HepG2 (cell line): Measurements from ENCODE around the gene CDH22. TPM values are rescaled to one million over a fixed set of nuclear protein-coding genes. Genes with fewer than 3 reads are reported as not detected.
A peak's percentile ranks its signal among the peaks of the same experiment; 100 is the strongest.

Experiments
- AFF4 ChIP-seq: sonication (generic); formaldehyde crosslinking; IDR thresholded peaks from 2 replicates; pipeline ENCODE4 v1.4.0; 2020; ENCODE audit warnings: missing genetic modification reagents
- BRD4 ChIP-seq: sonication (generic); formaldehyde crosslinking; IDR thresholded peaks from 2 replicates; pipeline ENCODE4 v1.4.0; 2020; ENCODE audit warnings: missing genetic modification reagents
- CBX2 ChIP-seq, 2 experiments: fragments of 200-600 bp in 1 of 2; sonication (generic); formaldehyde crosslinking in 1 of 2; IDR thresholded peaks; 2 replicates each; pipeline versions ENCODE4 v1.7.0 to v1.8.1; 2018 to 2022; ENCODE audit warnings: low read depth in 2 of 2, low read length in 1 of 2, mild to moderate bottlenecking in 1 of 2, missing genetic modification reagents in 1 of 2
- HIVEP1 ChIP-seq: sonication (generic); formaldehyde crosslinking; IDR thresholded peaks from 2 replicates; pipeline ENCODE4 v1.4.0; 2020; ENCODE audit warnings: mild to moderate bottlenecking, missing genetic modification reagents
- HNF4A ChIP-seq: sonication (generic); formaldehyde crosslinking; IDR thresholded peaks from 2 replicates; pipeline ENCODE4 v1.4.0; 2020; ENCODE audit warnings: missing genetic modification reagents
- MNT ChIP-seq: fragments of 450-650 bp; IDR thresholded peaks from 2 replicates; pipeline ENCODE4 v1.6.1; 2016
- PATZ1 ChIP-seq: sonication (generic); formaldehyde crosslinking; IDR thresholded peaks from 2 replicates; pipeline ENCODE4 v1.4.0; 2020; ENCODE audit warnings: missing genetic modification reagents
- PTBP1 ChIP-seq: fragments of 200-400 bp; formaldehyde crosslinking; IDR thresholded peaks from 2 replicates; pipeline ENCODE4 v1.6.1; 2018; ENCODE audit warnings: low read length, low read depth; ENCODE audit not compliant: poor library complexity, severe bottlenecking
- SRF ChIP-seq: IDR thresholded peaks from 2 replicates; pipeline ENCODE4 v1.6.1; 2011; ENCODE audit warnings: mild to moderate bottlenecking, low read depth, low read length, moderate library complexity
- STAG1 ChIP-seq: sonication (generic); formaldehyde crosslinking; IDR thresholded peaks from 2 replicates; pipeline ENCODE4 v1.4.0; 2020; ENCODE audit warnings: missing genetic modification reagents
- TAF15 ChIP-seq: fragments of 200-400 bp; formaldehyde crosslinking; IDR thresholded peaks from one replicate; pipeline ENCODE4 v1.6.1; 2018; ENCODE audit warnings: mild to moderate bottlenecking, low read depth, low read length; ENCODE audit not compliant: poor library complexity, severe bottlenecking
- TP53 ChIP-seq: sonication (generic); formaldehyde crosslinking; conservative IDR thresholded peaks from 2 replicates; pipeline ENCODE4 v1.4.0; 2020; ENCODE audit warnings: missing genetic modification reagents
- TRIM22 ChIP-seq: fragments of 450-650 bp; IDR thresholded peaks from 2 replicates; pipeline ENCODE4 v1.6.1; 2017
- U2AF1 ChIP-seq: fragments of 200-400 bp; formaldehyde crosslinking; optimal IDR thresholded peaks from 2 replicates; pipeline ENCODE3; 2017; ENCODE audit warnings: mild to moderate bottlenecking, low read depth, low read length
- ZBTB33 ChIP-seq: sonication (generic); formaldehyde crosslinking; IDR thresholded peaks from 2 replicates; pipeline ENCODE4 v1.4.0; 2020; ENCODE audit warnings: missing genetic modification reagents
- ZFP36 ChIP-seq: fragments of 150-350 bp; IDR thresholded peaks from 2 replicates; pipeline ENCODE4 v1.6.1; 2018; ENCODE audit warnings: borderline replicate concordance, low read length, low read depth; ENCODE audit not compliant: partially characterized antibody
- ZMYM3 ChIP-seq: sonication (generic); formaldehyde crosslinking; IDR thresholded peaks from 2 replicates; pipeline ENCODE4 v1.5.1; 2020; ENCODE audit warnings: mild to moderate bottlenecking, missing genetic modification reagents
- ZNF292 ChIP-seq: sonication (generic); formaldehyde crosslinking; IDR thresholded peaks from 2 replicates; pipeline ENCODE4 v1.8.1; 2022; ENCODE audit warnings: mild to moderate bottlenecking, low read depth, missing genetic modification reagents, borderline replicate concordance
- ZNF674 ChIP-seq: sonication (generic); formaldehyde crosslinking; IDR thresholded peaks from 2 replicates; pipeline ENCODE4 v1.5.0; 2020; ENCODE audit warnings: low read depth, mild to moderate bottlenecking, missing genetic modification reagents
- ZNF766 ChIP-seq: sonication (generic); formaldehyde crosslinking; IDR thresholded peaks from 2 replicates; pipeline ENCODE4 v1.5.0; 2020; ENCODE audit warnings: missing genetic modification reagents, borderline replicate concordance
- polyA plus RNA-seq, 8 experiments: library from polyadenylated mRNA; depleted of rRNA in 3 of 8; stranded (reverse) in 7 of 8; unstranded in 1 of 8; fragments of >200 nt; fragmentation: Illumina TruSeq in 4 of 8; extraction: Trizol in 4 of 8; gene quantifications; 2 replicates each; pipeline versions ENCODE4 v1.2.1 to v1.2.3, GENCODE V29; 2011 to 2016; ENCODE audit warnings: low read depth in 4 of 8, missing spikeins in 1 of 8, mixed read lengths in 1 of 8; ENCODE audit not compliant: insufficient read depth in 1 of 8
- total RNA-seq, 5 experiments: library from RNA; depleted of rRNA; stranded (reverse); fragments of >200 nt; fragmentation: Illumina TruSeq; extraction: Trizol; gene quantifications; 2 replicates each; pipeline ENCODE4 v1.2.3, GENCODE V29; 2016; ENCODE audit warnings: low read depth in 1 of 5

Gene CDH22
- total and polyA plus RNA-seq, 2 of the 13 experiments (the other 11 are each of a cell fraction or from before 2014, with no cell fraction given), result not detected

GRCh38 chr20:46151936-46152335, 156.4 kb downstream of the CDH22 start (continued):
- no peak for TF ChIP-seq AFF4 (CRISPR knock-in tag)
- peak; percentile 40 for TF ChIP-seq STAG1
- 0 out of 2 replicates have a peak, but pooled peaks have one; percentile 31 for TF ChIP-seq ZNF766 (CRISPR knock-in tag)
- TF ChIP-seq HIVEP1 (CRISPR knock-in tag), result no peak
- TF ChIP-seq ZMYM3 (CRISPR knock-in tag), result no peak
- no peak for TF ChIP-seq ZFP36
- no peak for TF ChIP-seq MNT
- TF ChIP-seq SRF, result no peak
- TF ChIP-seq BRD4 (CRISPR knock-in tag), result no peak
- TF ChIP-seq ZBTB33, result no peak
- 0 out of 2 replicates have a peak, but pooled peaks have one; percentile 23 for TF ChIP-seq PATZ1 (CRISPR knock-in tag)
- TF ChIP-seq U2AF1, result no peak
- peak; percentile 23; the same call in 1 of the 2 replicates for TF ChIP-seq HNF4A
- no peak for TF ChIP-seq ZNF674
- TF ChIP-seq TAF15, result no peak
- no peak for TF ChIP-seq PTBP1
- no peak for TF ChIP-seq ZNF292 (CRISPR knock-in tag)
- no peak for TF ChIP-seq CBX2 (IDR thresholded peaks at IDR 0.05; ENCODE audit: low read depth, low read length)
- no peak for TF ChIP-seq CBX2 (CRISPR knock-in tag; IDR thresholded peaks at IDR 0.05; ENCODE audit: low read depth)
- no peak for TF ChIP-seq TRIM22
- no peak for TF ChIP-seq TP53 (CRISPR knock-in tag)
